C4-2B (cell line): ENCODE data around the gene GDPD3.

Experiments
- CTCF ChIP-seq: fragments of 450-650 bp; conservative IDR thresholded peaks from 2 replicates; pipeline ENCODE4 v1.5.1; 2017; ENCODE audit warnings: mild to moderate bottlenecking
- ZFX ChIP-seq: fragments of 450-650 bp; IDR thresholded peaks from 2 replicates; pipeline ENCODE4 v1.6.1; 2017

- TF ChIP-seq CTCF (no peak; the same call in 1 of the 2 replicates), ZFX (no peak)
Observed at GRCh38 chr16:30054959-30055553, 58.3 kb downstream of the GDPD3 start.
